WERI-Rb-1 (cell line): ENCODE measurements around the gene WDR35.
A peak's percentile ranks its signal among the peaks of the same experiment; 100 is the strongest.

Source experiments
- DNase-seq: peaks from one replicate; pipeline ENCODE4 v3.0.0-alpha.2; 2020
- H3K27ac ChIP-seq: fragments of 250-450 bp; sonication (Bioruptor Pico); 2 replicates; pipeline ENCODE4 v1.5.1; 2020; ENCODE audit warnings: mild to moderate bottlenecking, moderate library complexity
- H3K27me3 ChIP-seq: fragments of 250-450 bp; sonication (Bioruptor Pico); 2 replicates; pipeline ENCODE4 v1.5.1; 2021; ENCODE audit warnings: mild to moderate bottlenecking, low read depth, moderate library complexity; ENCODE audit not compliant: insufficient read depth, severe bottlenecking
- H3K36me3 ChIP-seq: fragments of 250-450 bp; sonication (Bioruptor Pico); 2 replicates; pipeline ENCODE4 v1.5.1; 2020; ENCODE audit warnings: mild to moderate bottlenecking, moderate library complexity
- H3K4me3 ChIP-seq: 2 replicates; pipeline ENCODE4 v1.5.1; 2011; ENCODE audit warnings: low read depth, mild to moderate bottlenecking, control low read depth, low read length
- H3K9me3 ChIP-seq: fragments of 250-450 bp; sonication (Bioruptor Pico); 2 replicates; pipeline ENCODE4 v1.5.1; 2021; ENCODE audit warnings: mild to moderate bottlenecking, moderate library complexity; ENCODE audit not compliant: severe bottlenecking
- TF ChIP-seq, protein P1 (sequence below): IDR thresholded peaks from 2 replicates; pipeline ENCODE4 v1.5.1; 2011; ENCODE audit warnings: low read depth, mild to moderate bottlenecking, control low read depth, inconsistent platforms, low read length

WDR35 gene

DNA sequence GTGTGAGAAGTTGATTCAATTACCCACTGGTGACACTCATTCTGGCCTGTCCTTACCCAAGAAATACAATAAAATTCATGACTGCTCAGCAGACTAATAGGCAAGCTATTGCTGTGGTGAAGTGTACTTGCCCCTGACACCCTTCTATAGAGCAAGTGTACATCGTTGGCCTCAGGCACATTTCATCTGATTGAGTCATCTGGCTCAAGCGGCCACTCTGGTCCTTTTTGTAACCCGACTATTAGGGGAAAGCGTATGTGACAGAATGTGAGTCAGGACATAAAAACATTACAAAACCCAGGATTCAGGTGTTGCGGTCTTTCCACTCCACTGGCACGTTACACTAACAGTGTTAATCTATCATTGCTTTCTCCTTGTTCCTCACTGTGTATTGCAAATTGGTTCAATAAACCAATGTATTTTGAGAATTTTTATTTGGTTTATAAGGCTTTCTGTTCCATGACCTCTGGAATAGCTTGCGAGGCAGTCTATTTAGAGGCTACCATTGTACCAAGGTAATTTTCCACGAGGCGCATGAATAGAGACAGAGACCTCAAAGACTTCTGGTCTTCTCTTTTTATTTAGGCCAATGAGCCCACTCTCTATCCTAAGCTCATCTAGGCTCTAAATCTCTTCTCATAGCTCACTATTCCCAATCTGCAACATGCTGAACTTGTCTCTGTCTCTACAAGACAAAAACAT is 77.9 kb downstream of the WDR35 start:
- TF ChIP-seq, protein P1, sequence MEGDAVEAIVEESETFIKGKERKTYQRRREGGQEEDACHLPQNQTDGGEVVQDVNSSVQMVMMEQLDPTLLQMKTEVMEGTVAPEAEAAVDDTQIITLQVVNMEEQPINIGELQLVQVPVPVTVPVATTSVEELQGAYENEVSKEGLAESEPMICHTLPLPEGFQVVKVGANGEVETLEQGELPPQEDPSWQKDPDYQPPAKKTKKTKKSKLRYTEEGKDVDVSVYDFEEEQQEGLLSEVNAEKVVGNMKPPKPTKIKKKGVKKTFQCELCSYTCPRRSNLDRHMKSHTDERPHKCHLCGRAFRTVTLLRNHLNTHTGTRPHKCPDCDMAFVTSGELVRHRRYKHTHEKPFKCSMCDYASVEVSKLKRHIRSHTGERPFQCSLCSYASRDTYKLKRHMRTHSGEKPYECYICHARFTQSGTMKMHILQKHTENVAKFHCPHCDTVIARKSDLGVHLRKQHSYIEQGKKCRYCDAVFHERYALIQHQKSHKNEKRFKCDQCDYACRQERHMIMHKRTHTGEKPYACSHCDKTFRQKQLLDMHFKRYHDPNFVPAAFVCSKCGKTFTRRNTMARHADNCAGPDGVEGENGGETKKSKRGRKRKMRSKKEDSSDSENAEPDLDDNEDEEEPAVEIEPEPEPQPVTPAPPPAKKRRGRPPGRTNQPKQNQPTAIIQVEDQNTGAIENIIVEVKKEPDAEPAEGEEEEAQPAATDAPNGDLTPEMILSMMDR: no peak
- peaks cover 3% of the 10 kb centered on the region for H3K36me3 ChIP-seq
- no peaks in the 10 kb centered on the region for H3K27me3 ChIP-seq
- H3K9me3 ChIP-seq: no peaks in the 10 kb centered on the region
- H3K4me3 ChIP-seq: no peak overlapping the region
- no peak overlapping the region for H3K27ac ChIP-seq
- no peak for DNase-seq

- Histone ChIP-seq H3K36me3 (peaks cover 7% of the 10 kb centered on the region), H3K4me3 (peak overlapping the region; percentile 91), H3K27me3 (no peaks in the 10 kb centered on the region), H3K9me3 (no peaks in the 10 kb centered on the region), H3K27ac (peak overlapping the region; percentile 95)
- TF ChIP-seq, protein P1: no peak
- no peak for DNase-seq
Measured at GRCh38 chr2:19902216-19902740, 87.6 kb downstream of the WDR35 start.

DNA sequence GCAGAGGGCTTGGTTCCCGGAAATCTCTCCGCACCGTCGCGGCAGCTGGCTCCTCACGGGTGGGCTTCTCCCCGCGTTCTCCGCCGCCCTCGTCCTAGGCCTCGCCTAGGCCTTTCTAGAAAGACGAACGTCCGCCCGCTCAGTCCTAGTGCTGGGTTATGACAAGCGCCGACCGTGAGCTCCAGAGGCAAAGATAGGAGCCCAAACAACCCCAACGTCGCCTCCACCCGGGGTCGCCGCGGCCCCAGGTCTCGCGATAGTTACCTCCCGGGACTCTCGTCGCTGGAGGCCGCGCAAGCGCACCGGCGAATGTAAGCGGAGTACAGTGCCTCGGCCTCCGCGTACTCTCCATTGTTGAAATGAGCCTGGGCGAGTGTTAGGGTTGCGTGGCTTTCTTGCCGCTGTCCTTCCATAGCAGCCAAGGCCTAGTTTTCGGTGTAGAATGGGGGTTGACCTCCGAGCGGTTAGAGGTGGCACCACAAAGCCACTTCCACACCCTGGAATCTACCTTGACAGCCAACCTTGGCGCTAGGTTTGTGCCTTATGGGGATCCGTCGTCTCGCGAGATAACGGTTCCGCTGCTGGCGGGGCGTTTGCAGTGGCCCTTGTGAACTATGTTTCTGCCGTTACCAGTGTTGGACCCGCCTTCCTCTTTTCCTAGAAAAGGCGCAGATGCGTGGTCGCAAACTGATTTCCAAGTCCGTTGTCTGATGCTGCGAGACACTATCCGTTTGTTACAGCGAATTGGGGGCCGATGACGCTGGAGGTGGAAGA is 88.3 kb downstream of the WDR35 start, which contains the start of gene TTC32:
Gene TTC32, minus strand, starts transcription at position 542 of the 774 bp plus-strand sequence. Its CDS starts 129 bp downstream, at position 413.
- Histone ChIP-seq H3K4me3 (peak within 1 kb of the TSS; percentile 91), H3K27ac (peak within 1 kb of the TSS; percentile 95), H3K27me3 (no peaks in the 10 kb centered on the region), H3K9me3 (no peaks in the 10 kb centered on the region), H3K36me3 (peaks cover 7% of the 10 kb centered on the region)
- peak; percentile 96 for DNase-seq
- TF ChIP-seq, protein P1: no peak

- no peaks in the 10 kb centered on the region for H3K27me3 ChIP-seq
- H3K36me3 ChIP-seq: peaks cover 7% of the 10 kb centered on the region
- TF ChIP-seq, protein P1: no peak
- H3K9me3 ChIP-seq: no peaks in the 10 kb centered on the region
- peak overlapping the region; percentile 91 for H3K4me3 ChIP-seq
- DNase-seq: no peak
- H3K27ac ChIP-seq: peak overlapping the region; percentile 95
Measured at GRCh38 chr2:19900931-19901441, 88.9 kb downstream of the WDR35 start.

DNA sequence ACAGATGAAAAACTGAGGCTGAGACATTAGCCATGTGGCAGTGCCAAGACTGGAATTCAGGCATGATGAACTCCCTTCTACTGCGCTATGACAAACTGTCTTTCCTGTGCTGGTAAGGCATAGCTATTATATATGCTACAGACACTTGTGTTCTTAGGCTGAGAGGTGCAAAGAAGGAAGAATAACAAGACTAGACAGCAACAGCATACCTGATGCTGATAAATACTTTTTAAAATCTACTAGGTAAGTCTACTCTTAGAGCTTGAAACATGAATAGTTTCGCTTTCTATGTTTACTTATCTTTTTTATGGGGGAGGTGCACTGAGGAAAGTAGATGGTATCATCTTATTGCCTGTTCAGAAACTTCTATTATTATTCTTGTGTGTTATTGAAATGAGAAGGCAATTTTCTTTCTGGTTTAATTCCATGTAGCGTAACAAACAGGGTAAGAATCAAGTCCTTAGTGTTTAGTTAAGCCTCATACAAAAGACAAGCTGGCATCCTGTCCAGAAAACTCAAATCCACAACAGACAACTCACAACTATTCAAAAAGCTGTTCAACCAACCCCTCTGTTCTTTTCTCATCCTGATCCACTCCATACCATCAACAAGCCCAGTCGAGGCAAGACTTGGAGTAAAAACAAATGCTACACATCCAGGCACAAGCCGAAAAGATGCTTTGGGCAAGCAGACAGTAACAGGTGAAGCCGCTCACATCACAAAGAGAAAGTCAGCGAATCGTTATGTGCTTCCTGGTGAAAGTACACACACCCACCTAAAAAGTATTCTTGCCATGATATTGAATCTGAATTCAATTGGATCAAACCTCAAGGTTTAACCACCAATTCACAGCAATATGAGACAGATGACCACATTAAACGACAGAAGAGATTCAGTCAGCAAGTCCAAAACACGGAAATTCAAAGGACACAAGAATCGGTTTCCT is 89.6 kb downstream of the WDR35 start:
- Histone ChIP-seq H3K27me3 (no peaks in the 10 kb centered on the region), H3K27ac (peak overlapping the region; percentile 95; the same call in 1 of the 2 replicates), H3K4me3 (peak overlapping the region; percentile 91), H3K36me3 (peaks cover 7% of the 10 kb centered on the region), H3K9me3 (no peaks in the 10 kb centered on the region)
- TF ChIP-seq, protein P1: no peak
- DNase-seq: no peak
